Skin epidermis (tissue), 12 donors: ENCODE measurements around the gene URM1.
"Not testable (repeated sequence)": the region's sequence is repeated elsewhere in the genome, so short reads cannot be mapped to it uniquely, and the experiment has no call there.

Experiments used
- H3K27ac ChIP-seq, 21 experiments: fragments of 200-600 bp; sonication (generic) in 11 of 21; one replicate each; pipeline ENCODE4 v1.5.0; 2020; ENCODE audit warnings: mild to moderate bottlenecking in 3 of 21, inconsistent platforms in 2 of 21, moderate library complexity in 2 of 21
- H3K4me3 ChIP-seq, 7 experiments: fragments of 200-600 bp; sonication (generic) in 2 of 7; one replicate each; pipeline ENCODE4 v1.5.0; 2020; ENCODE audit warnings: inconsistent platforms in 2 of 7, mild to moderate bottlenecking in 2 of 7, moderate library complexity in 1 of 7

URM1 gene

DNA sequence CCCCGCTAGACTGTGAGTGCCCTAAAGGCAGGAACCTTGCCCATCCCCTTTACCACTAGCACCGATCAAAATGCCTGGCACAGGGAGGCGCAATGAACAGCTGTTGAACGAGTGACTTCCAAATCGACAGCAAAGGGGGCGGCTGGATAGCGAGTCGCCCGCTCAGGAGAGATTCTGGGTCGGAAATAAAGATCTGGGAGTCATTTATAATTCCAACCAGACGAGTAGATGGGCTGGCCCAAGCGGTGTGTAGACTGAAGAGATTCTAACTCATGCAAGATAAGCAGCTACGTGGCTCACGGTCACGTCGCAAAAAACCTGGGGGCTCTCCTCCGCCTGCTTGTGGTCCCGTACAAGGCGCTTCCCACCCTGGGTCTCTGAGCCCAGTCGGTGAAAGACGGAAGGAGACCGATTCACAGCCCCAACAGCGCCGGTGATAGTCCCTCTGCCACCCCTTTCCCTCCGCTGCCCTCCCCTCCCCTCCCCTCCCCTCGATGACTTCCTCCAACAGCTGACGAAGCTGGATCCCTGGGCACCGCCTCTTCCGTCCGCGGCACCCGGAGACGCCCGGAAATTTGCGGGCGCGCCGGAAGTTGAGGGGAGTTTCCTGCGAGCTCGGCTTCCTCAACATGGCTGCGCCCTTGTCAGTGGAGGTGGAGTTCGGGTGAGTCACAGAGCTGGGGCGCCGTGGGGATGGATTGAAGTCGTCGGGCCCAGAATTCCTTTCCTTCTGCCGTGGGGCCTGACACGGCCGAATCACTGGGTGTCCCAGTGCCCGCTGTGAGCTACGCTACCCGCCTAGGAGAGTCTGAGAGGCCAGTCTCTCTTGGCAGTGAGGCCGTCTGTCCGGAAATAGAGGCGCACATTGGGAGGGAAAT, at the start of gene URM1:
Gene URM1, plus strand, starts transcription at position 623 of the 878 bp plus-strand sequence. Its CDS starts 7 bp downstream, at position 630.
- peak within 1 kb of the TSS; percentile 53 to 86 (median 76) for H3K4me3 ChIP-seq
- H3K27ac ChIP-seq: peak within 1 kb of the TSS; percentile 72 to 98 (median 93)

DNA sequence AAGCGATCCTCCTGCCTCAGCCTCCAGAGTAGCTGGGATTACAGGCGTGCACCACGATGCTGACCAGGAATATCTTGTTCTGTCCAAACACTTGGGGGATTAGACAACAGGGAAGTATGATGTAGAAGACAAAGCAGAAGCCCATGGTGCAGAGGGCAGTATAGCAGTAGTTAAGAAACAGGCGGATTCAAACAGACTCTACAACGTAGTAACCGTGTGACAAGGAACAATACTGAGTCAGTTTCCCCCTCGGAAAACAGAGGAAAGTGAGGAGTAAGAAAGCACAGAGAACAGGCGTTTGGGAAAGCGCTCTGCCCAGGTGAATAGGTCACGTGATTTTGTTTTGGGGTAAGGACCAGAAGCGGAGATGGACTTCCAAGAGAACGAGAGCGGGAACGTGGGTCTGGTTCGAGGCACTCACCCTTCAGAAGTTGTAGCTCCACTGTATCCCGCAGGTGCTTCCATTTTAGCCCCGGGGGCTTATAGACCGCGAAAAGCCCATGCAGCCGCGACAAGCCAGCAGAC, 49.2 kb upstream of the URM1 start:
- Histone ChIP-seq H3K27ac (peak overlapping the region in 20 of 21 experiments; percentile 77 to 98 (median 91)), H3K4me3 (peak overlapping the region; percentile 72 to 98 (median 87))

DNA sequence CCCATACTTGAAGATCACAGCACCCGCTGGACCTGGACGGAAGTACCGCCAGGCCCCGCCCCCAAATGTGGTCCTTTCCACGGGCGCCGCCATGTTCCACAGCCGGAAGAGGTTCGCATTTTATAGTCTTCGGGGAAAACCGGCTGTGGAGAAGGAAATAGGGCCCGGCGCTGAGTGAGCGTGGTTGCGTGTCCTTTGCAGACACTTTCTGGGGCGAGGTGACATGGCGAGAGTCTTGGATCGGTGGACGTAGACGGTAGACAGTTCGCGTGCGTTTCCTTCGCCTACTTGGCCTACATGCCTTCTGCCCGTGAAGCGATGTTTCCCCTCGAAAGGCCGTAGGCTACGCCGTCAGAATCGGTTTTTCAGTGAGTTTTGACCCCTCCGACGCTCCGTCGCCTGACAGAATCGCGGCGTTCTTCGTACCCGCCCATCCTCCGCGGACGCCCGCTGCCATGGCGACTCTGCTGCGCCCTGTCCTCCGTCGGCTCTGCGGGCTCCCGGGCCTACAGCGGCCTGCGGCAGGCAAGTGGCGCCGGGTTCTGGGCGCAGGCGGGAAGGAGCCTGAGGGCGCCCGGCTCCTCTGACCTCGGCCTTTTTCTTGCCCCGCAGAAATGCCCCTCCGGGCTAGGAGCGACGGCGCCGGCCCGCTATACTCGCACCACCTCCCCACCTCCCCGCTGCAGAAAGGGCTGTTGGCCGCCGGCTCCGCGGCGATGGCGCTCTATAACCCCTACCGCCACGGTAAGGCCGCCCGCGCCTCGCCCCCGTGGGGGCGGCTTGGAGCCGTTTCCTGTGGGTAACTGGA, 48.6 kb upstream of the URM1 start, which contains the start of the genes COQ4 and TRUB2:
Gene COQ4, plus strand, starts transcription at position 436 of the 808 bp plus-strand sequence. Its CDS starts 20 bp downstream, at position 456.
Gene TRUB2, minus strand, starts transcription at position 44 of the 808 bp plus-strand sequence. Its CDS starts 39 bp downstream, at position 5.
- Histone ChIP-seq H3K4me3 (peak within 1 kb of the TSS; percentile 72 to 98 (median 87)), H3K27ac (peak within 1 kb of the TSS; percentile 31 to 98 (median 91))

GRCh38 chr9:128323212-128323730, 47.9 kb upstream of the URM1 start:
- Histone ChIP-seq H3K4me3 (peak overlapping the region; percentile 72 to 98 (median 87)), H3K27ac (peak overlapping the region in 20 of 21 experiments; percentile 77 to 98 (median 91))

GRCh38 chr9:128323791-128324190, 47.4 kb upstream of the URM1 start:
- Histone ChIP-seq H3K4me3 (peak overlapping the region; percentile 72 to 98 (median 87)), H3K27ac (peak overlapping the region in 16 of 21 experiments; percentile 5 to 98 (median 90))

DNA sequence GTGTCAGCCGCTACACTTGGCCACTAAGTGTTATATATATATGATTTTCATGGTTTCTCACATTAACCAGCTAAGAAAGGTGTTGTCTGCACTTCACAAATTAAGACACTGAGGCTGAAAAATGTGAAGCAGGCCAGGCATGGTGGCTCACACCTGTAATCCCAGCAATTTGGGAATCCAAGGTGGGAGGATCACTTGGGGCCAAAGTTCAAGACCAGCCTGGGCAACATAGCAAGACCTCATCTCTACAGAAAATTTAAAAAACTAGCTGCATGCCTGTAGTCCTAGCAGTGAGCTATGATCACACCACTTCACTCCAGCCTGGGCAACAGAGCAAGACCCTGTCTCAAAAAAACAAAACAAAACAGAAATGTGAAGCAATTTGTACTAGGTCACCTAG, 46.8 kb upstream of the URM1 start:
- peak overlapping the region in 5 of 21 experiments; percentile 3 to 90 (median 20) for H3K27ac ChIP-seq
- H3K4me3 ChIP-seq: no peak overlapping the region

- Histone ChIP-seq H3K4me3 (no peak overlapping the region), H3K27ac (peak overlapping the region in 14 of 21 experiments; percentile 3 to 90 (median 40))
Measured at GRCh38 chr9:128325629-128326028, 45.5 kb upstream of the URM1 start.

- Histone ChIP-seq H3K27ac (no peak overlapping the region), H3K4me3 (no peak overlapping the region)
Measured at GRCh38 chr9:128333451-128333869, 37.7 kb upstream of the URM1 start.

DNA sequence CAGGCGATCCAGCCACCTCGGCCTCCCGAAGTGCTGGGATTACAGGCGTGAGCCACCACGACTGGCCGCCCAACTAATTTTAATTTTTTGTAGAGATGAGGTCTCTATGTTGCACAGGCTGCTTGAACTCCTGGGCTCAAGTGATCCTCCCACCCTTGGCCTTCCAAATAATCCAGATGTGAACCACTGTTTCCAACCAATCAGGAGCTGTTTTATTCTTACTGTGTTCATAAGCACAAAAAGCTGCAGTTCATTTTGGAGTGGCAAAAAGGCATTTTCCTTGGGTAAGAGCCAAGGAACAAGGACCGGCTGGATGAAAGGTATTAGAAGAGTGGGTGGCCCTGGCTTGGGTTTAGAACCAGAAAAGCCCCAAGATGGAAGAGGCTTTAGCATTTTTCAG, 36.0 kb upstream of the URM1 start:
- H3K4me3 ChIP-seq: no peak overlapping the region

GRCh38 chr9:128335914-128336313, 35.3 kb upstream of the URM1 start:
- no peak overlapping the region for H3K4me3 ChIP-seq
- H3K27ac ChIP-seq: no peak overlapping the region

More for the DNA sequence above, 36.0 kb upstream of the URM1 start:
- no peak overlapping the region for H3K27ac ChIP-seq

DNA sequence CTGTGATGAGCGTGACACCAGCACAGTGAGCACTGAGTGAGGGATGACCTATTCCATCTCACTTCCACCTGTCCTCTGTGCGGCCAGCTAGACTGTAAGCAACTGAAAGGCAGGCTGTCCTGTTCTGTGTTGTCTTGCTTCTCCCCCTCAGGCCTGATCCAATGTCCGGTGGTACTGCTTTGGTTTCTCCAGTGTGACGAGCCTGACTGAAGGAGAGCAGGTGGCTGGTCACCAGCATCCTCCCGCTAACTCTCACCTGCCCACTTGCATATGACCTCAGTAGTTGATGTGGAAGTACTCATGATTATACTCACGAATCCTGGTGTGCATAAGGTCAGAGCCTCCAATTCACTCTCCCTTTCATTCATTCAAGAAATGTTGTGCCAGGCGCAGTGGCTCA, 33.2 kb upstream of the URM1 start:
- Histone ChIP-seq H3K27ac (no peak overlapping the region), H3K4me3 (no peak overlapping the region)

DNA sequence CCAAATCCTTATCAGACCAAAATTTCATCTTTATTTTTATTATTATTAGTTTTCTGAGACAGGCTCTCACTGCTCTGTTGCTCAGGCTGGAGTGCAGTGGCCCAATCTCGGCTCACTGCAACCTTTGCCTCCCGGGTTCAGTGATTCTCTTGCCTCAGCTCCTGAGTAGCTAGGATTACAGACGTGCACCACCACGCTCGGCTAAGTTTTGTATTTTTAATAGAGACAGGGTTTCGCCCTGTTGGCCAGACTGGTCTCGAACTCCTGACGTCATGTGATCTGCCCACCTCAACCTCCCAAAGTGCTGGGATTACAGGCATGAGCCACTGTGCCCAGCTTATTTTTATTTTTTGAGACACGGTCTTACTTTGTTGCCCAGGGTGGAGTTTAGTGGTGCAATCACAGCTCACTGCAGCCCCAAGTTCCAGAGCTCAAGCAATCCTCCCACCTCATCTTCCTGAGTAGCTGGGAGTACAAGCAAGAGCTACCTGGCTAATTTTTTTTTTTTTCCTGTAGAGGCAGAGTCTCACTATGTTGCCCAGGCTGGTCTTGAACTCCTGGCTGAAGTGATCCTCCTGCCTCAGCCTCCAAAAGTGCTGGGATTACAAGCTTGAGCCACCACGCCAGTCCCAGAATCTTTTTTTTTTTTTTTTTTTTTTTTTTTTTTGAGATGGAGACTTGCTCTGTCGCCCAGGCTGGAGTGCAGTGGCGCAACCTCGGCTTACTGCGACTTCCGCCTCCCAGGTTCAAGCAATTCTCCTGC, 32.1 kb upstream of the URM1 start:
- not testable (repeated sequence) for H3K27ac ChIP-seq, H3K4me3 ChIP-seq

- Histone ChIP-seq H3K4me3 (peak within 1 kb of the TSS; percentile 55 to 92 (median 79)), H3K27ac (peak within 1 kb of the TSS; percentile 19 to 93 (median 86))
Measured at GRCh38 chr9:128339761-128340690, 31.1 kb upstream of the URM1 start, which contains the start of gene SLC27A4. Gene SLC27A4, plus strand, starts transcription at chr9:128340527. Its CDS starts 2,606 bp downstream, at chr9:128343133.

GRCh38 chr9:128340691-128341434, 30.3 kb upstream of the URM1 start:
- peak overlapping the region; percentile 19 to 93 (median 86) for H3K27ac ChIP-seq
- H3K4me3 ChIP-seq: peak overlapping the region; percentile 55 to 92 (median 79)

DNA sequence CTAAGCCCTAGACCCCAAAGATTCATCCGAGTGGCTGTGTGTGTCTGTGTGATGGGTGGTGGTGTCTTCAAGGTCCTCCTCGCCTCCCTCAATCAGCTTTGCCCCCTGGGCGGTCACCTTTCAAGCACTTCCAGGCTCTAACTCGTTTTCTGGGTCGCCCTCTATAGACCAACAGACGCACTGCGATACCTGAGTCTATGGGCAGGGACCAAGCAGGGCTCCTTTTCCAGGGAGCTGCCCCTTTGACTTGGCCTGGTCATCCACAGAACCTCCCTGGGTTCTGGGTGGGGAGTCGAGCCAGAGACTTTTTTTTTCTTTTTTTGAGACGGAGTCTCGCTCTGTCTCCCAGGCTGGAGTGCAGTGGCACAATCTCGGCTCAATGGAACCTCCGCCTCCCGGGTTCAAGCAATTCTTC, 29.7 kb upstream of the URM1 start:
- Histone ChIP-seq H3K4me3 (peak overlapping the region; percentile 55 to 92 (median 79)), H3K27ac (peak overlapping the region in 18 of 21 experiments; percentile 66 to 93 (median 86))

DNA sequence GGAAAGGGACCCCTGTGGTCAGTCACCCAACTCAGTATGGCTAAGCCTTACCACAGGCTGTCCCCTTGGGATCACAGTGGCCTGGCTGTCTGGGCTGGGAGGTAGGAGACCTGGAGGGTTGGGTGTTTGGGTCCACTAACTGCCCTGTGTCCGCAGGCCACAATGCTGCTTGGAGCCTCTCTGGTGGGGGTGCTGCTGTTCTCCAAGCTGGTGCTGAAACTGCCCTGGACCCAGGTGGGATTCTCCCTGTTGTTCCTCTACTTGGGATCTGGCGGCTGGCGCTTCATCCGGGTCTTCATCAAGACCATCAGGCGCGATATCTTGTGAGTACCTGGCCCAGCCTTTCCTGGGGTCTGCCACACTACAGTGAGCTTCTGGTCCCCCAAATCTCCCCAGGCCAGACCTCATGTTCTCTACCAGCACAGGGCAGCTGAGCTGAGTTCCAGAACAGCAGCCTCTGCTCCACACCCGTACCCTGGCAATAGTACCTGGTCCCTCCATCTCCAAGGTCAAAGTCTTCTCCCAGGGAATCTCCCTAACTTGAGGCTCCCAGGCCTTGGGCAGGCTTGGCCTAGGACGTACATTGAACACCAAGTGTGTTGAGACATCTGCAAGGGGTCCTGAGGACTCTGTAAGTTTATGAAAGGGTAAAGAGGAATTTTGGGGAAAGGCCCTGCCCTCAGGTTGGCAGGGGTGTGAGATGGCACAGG, 28.0 kb upstream of the URM1 start:
- no peak overlapping the region for H3K27ac ChIP-seq
- no peak overlapping the region for H3K4me3 ChIP-seq
